ENCODE data around the gene PCDHGA5.
"Not testable (repeated sequence)": the region's sequence is repeated elsewhere in the genome, so short reads cannot be mapped to it uniquely, and the experiment has no call there.

PCDHGA5 gene

DNA sequence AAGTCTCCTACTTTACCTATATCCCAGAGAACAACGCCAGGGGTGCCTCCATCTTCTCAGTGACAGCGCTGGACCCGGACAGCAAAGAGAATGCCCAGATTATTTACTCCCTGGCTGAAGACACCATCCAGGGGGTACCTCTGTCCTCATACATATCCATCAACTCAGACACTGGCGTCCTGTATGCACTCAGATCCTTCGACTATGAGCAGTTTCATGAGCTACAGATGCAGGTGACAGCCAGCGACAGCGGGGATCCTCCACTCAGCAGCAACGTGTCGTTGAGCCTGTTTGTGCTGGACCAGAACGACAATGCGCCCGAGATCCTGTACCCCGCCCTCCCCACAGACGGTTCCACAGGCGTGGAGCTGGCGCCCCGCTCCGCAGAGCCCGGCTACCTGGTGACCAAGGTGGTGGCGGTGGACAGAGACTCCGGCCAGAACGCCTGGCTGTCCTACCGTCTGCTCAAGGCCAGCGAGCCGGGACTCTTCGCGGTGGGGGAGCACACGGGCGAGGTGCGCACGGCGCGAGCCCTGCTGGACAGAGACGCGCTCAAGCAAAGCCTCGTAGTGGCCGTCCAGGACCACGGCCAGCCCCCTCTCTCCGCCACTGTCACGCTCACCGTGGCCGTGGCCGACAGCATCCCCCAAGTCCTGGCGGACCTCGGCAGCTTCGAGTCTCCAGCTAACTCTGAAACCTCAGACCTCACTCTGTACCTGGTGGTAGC lies 50.7 kb downstream of the PCDHGA5 start:
- not testable (repeated sequence) for DNase-seq (ENCODE audit: low read depth, low spot score)

DNA sequence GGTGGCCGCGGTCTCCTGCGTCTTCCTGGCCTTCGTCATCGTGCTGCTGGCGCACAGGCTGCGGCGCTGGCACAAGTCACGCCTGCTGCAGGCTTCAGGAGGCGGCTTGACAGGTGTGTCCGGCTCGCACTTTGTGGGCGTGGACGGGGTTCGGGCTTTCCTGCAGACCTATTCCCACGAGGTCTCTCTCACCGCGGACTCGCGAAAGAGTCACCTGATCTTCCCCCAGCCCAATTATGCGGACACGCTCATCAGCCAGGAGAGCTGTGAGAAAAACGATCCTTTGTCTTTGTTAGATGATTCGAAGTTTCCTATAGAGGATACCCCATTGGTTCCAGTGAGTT lies 51.3 kb downstream of the PCDHGA5 start:
- not testable (repeated sequence) for DNase-seq (ENCODE audit: low read depth, low spot score)
